Activated naive CD8-positive, alpha-beta T cell (primary cell): ENCODE results near the gene ANKRD60.

Experiments used
- H3K27ac Mint-ChIP-seq: one replicate; pipeline ENCODE4 v1.8.0; 2021; ENCODE audit warnings: mixed read lengths
- H3K27me3 Mint-ChIP-seq: one replicate; pipeline ENCODE4 v1.8.0; 2021; ENCODE audit warnings: mixed read lengths
- H3K36me3 Mint-ChIP-seq: one replicate; pipeline ENCODE4 v1.8.0; 2021; ENCODE audit warnings: mixed read lengths
- H3K4me1 Mint-ChIP-seq: one replicate; pipeline ENCODE4 v1.8.0; 2021; ENCODE audit warnings: low read depth, mixed read lengths
- H3K4me3 Mint-ChIP-seq: one replicate; pipeline ENCODE4 v1.8.0; 2021; ENCODE audit warnings: mild to moderate bottlenecking, mixed read lengths
- H3K9me3 Mint-ChIP-seq: one replicate; pipeline ENCODE4 v1.8.0; 2021; ENCODE audit warnings: low read depth, mixed read lengths

Gene ANKRD60, protein sequence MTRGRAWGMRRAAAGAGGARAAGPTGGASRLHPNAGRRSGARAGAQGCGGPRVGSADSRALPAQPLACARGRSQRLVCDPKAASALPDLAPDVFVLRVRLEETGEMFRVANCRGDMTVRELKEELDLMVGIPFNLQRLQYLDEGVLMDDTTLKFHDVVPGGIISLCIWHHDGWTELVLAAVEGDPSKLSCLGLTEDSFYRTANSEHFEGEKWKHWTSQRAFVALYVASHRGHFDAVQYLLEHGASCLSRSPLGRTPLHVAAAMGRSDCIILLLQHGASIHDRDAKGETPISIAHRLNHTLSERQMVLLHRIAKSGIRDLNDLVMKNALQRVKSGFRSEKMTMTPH

GRCh38 chr20:58228484-58229197 is at the start of gene ANKRD60:
Gene ANKRD60 (minus strand): TSS chr20:58228653. CDS start chr20:58228653, 0 bp downstream.
- Mint-ChIP-seq H3K36me3 (peaks cover 5% of the 10 kb centered on the region), H3K27ac (no peak within 1 kb of the TSS), H3K9me3 (no peaks in the 10 kb centered on the region), H3K4me3 (peak within 1 kb of the TSS; percentile 73), H3K27me3 (peaks cover 36% of the 10 kb centered on the region), H3K4me1 (peaks cover 16% of the 10 kb centered on the region)

DNA sequence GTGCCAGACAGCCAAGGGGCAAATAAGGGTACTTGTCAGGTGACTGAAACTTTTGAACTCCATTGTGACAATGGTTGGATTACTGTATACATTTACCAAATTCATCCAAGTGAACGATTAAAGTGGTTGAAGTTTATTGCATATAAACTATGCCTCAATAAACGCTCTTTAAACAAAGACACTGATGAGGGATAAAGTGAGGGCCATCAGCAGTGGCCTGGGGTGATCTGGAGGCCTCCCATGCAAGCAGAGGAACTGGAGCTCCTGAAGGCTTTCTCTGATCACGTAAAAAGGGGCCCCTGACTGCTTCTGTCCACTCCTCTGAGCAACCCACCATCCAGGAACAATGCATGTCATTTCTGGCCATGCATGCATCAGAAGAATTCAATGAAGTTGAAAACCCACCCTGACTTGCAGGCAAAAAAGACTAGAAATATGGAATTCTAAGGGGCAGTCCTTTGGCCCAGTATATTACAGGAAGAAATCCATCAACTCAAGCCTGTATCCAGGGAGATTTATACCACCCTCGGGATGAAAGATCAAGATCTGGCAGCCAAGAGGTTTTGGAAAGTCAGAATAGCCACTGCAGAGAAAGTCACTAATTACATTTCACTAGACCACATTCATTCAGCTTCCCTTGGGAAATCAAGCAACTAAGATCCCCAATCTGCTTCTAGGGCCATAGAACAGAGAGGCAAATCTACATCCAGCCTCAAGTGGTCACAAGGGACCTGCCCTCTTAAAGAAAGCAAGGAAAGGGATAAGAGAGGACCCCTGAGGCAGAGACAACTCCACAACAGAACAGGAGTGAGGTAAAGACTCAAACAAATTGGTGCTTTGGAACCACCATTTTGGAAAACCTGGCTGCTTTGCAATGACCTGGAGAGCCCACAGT is 49.4 kb upstream of the ANKRD60 start:
- no peaks in the 10 kb centered on the region for H3K9me3 Mint-ChIP-seq
- H3K4me1 Mint-ChIP-seq, result peaks cover 2% of the 10 kb centered on the region
- no peak overlapping the region for H3K4me3 Mint-ChIP-seq
- no peaks in the 10 kb centered on the region for H3K27me3 Mint-ChIP-seq
- peaks cover 3% of the 10 kb centered on the region for H3K36me3 Mint-ChIP-seq
- no peak overlapping the region for H3K27ac Mint-ChIP-seq

DNA sequence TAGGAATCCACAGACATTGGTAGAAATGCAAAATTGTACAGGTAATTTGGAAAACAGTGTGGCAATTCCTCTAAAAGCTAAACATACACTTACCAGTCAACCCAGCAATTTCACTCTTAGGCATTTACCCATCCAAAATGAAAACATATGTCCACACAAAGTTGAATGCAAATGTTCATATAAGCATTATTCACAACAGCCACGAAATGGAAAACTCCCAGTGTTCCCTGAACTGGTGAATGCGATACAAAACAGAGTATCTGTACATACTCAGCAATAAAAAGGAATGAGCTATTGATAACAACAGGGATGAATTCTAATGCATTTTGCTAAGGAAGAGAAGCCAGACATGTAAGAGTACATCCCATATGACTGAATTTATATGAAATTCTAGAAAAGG is 48.7 kb upstream of the ANKRD60 start:
- H3K27ac Mint-ChIP-seq, result no peak overlapping the region
- H3K4me3 Mint-ChIP-seq, result no peak overlapping the region
- H3K36me3 Mint-ChIP-seq, result peaks cover 3% of the 10 kb centered on the region
- no peaks in the 10 kb centered on the region for H3K9me3 Mint-ChIP-seq
- peaks cover 3% of the 10 kb centered on the region for H3K4me1 Mint-ChIP-seq
- no peaks in the 10 kb centered on the region for H3K27me3 Mint-ChIP-seq

- no peak overlapping the region for H3K27ac Mint-ChIP-seq
Measured at GRCh38 chr20:58274384-58274783, 45.9 kb upstream of the ANKRD60 start.

GRCh38 chr20:58271606-58272351 is 43.3 kb upstream of the ANKRD60 start:
- Mint-ChIP-seq H3K4me1 (peaks cover 36% of the 10 kb centered on the region), H3K27me3 (no peaks in the 10 kb centered on the region), H3K9me3 (no peaks in the 10 kb centered on the region), H3K4me3 (no peak overlapping the region), H3K27ac (no peak overlapping the region), H3K36me3 (peaks cover 3% of the 10 kb centered on the region)

More at GRCh38 chr20:58274384-58274783, 45.9 kb upstream of the ANKRD60 start:
- H3K27me3 Mint-ChIP-seq, result no peaks in the 10 kb centered on the region
- no peak overlapping the region for H3K4me3 Mint-ChIP-seq
- H3K4me1 Mint-ChIP-seq, result peaks cover 11% of the 10 kb centered on the region
- no peaks in the 10 kb centered on the region for H3K9me3 Mint-ChIP-seq
- peaks cover 3% of the 10 kb centered on the region for H3K36me3 Mint-ChIP-seq

DNA sequence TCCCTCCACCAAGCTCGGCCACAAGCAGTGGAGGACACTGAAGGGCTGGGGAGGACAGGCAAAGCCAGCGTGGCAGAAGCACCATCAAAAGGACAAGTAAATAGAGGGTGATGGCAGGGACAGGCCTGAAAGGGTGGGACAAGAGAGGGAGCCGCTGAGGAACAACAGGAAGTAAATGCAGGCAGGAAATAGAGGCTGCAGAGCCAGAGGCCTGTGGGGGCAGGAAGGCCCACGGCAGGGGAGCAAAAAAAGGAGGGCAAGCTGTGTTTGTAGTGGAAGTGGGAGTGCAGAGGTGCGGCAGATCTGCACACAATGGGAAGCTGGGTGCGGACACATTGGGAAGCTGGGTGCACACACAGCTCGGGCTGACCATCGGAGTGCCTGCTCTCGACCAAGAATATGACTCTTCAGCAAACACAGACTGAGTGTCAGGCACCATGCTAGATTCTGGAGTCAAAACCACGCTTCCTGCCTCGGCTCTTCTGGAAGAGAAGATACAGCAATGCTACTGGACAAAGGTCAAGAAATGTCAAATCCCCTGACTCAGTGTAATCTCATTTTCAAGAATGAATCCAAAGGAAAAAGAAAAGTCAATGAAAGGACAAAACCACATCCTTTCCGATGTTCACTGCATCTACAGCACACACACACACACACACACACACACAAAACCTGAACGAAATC is 40.6 kb upstream of the ANKRD60 start:
- no peaks in the 10 kb centered on the region for H3K36me3 Mint-ChIP-seq

DNA sequence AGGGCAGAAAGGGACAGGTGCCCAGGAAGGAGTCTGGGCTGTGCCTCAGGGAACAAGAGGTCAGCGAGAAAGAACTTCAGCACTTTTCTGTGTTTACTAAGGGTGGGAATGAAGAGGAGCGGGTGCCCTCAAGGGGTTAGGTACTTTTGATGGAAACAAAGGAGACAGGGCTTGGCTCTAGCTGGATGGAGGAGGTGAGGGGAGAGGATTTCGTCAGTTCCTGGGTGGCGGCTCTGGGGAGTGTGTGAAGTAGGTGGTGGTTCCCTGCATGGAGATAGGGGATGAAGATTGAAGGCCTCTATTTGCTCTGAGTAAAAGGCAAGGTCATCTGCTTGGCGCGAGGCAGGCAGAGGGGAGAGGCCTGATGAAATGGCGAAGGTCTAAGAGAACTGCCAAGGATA is 40.0 kb upstream of the ANKRD60 start:
- Mint-ChIP-seq H3K27ac (peak overlapping the region; percentile 9), H3K36me3 (no peaks in the 10 kb centered on the region), H3K9me3 (no peaks in the 10 kb centered on the region), H3K27me3 (no peaks in the 10 kb centered on the region), H3K4me1 (peaks cover 39% of the 10 kb centered on the region), H3K4me3 (no peak overlapping the region)

More for the DNA sequence above, 40.6 kb upstream of the ANKRD60 start:
- peak overlapping the region; percentile 72 for H3K27ac Mint-ChIP-seq
- peak overlapping the region; percentile 34 for H3K4me3 Mint-ChIP-seq
- no peaks in the 10 kb centered on the region for H3K27me3 Mint-ChIP-seq
- no peaks in the 10 kb centered on the region for H3K9me3 Mint-ChIP-seq
- peaks cover 39% of the 10 kb centered on the region for H3K4me1 Mint-ChIP-seq

DNA sequence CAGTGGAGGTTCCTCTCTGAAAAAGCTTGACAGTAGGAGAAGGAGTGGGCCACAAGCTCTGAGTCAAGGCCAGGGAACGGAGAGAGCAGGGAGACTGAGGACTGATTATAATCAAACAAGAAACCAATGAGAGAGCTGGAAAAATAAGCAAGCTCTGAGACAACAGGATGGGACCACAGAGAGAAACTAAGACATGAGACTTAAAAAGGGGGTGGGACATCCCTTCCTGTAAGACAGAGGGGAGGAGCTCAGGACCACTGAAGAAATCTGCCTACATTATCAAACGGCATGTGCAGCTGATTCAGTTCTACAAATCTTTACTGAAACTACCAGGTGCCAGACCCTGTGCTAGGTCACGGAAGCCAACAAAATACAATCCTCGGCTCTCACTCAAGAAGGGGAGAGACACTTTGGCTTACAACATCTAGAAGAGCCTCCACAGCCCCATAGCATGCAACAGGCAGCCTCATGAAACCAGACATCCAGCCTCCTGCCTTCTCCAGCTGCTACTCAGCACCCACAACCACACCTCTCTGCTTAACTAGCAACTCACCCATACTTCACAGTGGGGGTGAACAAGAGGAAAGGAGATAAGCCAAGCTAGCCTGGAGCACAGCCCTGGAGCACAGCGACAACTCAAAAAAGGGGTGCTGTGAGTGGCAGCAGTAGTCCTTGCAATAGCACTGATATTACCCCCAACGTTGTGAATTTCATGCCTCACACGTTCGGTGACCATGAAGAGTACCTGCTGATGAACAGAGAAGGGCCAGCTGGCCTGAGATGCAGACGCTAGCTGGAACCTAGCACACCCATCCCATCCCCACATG is 39.1 kb upstream of the ANKRD60 start:
- peaks cover 39% of the 10 kb centered on the region for H3K4me1 Mint-ChIP-seq
- no peaks in the 10 kb centered on the region for H3K9me3 Mint-ChIP-seq
- peak overlapping the region; percentile 2 for H3K27ac Mint-ChIP-seq
- H3K27me3 Mint-ChIP-seq, result no peaks in the 10 kb centered on the region
- peaks cover 2% of the 10 kb centered on the region for H3K36me3 Mint-ChIP-seq
- peak overlapping the region; percentile 11 for H3K4me3 Mint-ChIP-seq

DNA sequence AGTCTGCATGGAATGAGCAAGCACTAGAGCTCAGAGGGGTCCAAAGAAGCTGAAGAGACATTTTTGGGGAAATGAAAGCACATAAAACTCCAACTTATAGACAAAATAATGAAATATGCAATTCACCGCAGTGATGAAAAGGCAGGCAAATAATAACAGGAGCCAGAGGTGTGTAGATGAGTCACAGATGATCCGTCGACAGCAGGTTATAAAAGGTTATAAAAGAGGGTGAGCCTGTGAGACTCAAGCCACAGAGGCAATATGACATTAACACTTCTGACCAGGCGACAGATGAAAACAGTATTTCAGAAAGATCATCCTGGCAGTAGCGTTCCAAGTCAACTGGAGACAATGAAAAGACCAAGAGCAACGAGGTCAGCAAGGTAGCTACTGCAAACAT is 35.8 kb upstream of the ANKRD60 start:
- Mint-ChIP-seq H3K36me3 (peaks cover 6% of the 10 kb centered on the region), H3K4me1 (peaks cover 30% of the 10 kb centered on the region)

GRCh38 chr20:58261660-58262059 is 33.2 kb upstream of the ANKRD60 start:
- H3K9me3 Mint-ChIP-seq, result no peaks in the 10 kb centered on the region
- no peaks in the 10 kb centered on the region for H3K27me3 Mint-ChIP-seq
- no peak overlapping the region for H3K27ac Mint-ChIP-seq
- H3K4me1 Mint-ChIP-seq, result peaks cover 13% of the 10 kb centered on the region
- H3K36me3 Mint-ChIP-seq, result peaks cover 6% of the 10 kb centered on the region
- no peak overlapping the region for H3K4me3 Mint-ChIP-seq

More for the DNA sequence above, 35.8 kb upstream of the ANKRD60 start:
- Mint-ChIP-seq H3K27me3 (no peaks in the 10 kb centered on the region), H3K27ac (no peak overlapping the region), H3K9me3 (no peaks in the 10 kb centered on the region), H3K4me3 (no peak overlapping the region)

DNA sequence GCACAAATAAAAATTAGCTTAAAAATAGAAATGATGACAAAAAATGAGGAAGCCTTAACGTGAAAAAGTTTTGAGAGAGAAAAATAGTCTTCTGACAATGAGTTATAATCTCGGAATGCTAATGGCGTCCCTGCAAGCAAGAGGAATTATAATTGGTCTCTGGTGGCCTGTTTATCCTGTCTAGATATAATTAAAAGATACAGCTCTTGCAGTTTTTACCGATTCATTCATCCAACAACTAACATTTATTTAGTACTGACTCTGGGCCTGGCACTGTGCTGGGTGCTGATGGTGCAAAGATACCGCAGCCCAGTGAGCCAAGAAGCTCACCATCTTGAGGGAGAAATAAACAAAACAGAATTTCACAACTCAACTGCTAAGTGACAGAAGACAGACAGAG is 31.6 kb upstream of the ANKRD60 start:
- H3K4me3 Mint-ChIP-seq, result no peak overlapping the region
- peaks cover 6% of the 10 kb centered on the region for H3K36me3 Mint-ChIP-seq
- H3K27me3 Mint-ChIP-seq, result no peaks in the 10 kb centered on the region
- peaks cover 12% of the 10 kb centered on the region for H3K4me1 Mint-ChIP-seq
- H3K9me3 Mint-ChIP-seq, result no peaks in the 10 kb centered on the region
- no peak overlapping the region for H3K27ac Mint-ChIP-seq

- Mint-ChIP-seq H3K27me3 (no peaks in the 10 kb centered on the region), H3K36me3 (peaks cover 3% of the 10 kb centered on the region), H3K27ac (peak overlapping the region; percentile 41), H3K4me3 (peak overlapping the region; percentile 21), H3K4me1 (peaks cover 18% of the 10 kb centered on the region), H3K9me3 (no peaks in the 10 kb centered on the region)
Measured at GRCh38 chr20:58256842-58257241, 28.4 kb upstream of the ANKRD60 start.

GRCh38 chr20:58256307-58256706 is 27.9 kb upstream of the ANKRD60 start:
- no peak overlapping the region for H3K4me3 Mint-ChIP-seq
- no peaks in the 10 kb centered on the region for H3K9me3 Mint-ChIP-seq
- H3K27me3 Mint-ChIP-seq, result no peaks in the 10 kb centered on the region
- H3K27ac Mint-ChIP-seq, result no peak overlapping the region
- H3K36me3 Mint-ChIP-seq, result peaks cover 3% of the 10 kb centered on the region
- peaks cover 23% of the 10 kb centered on the region for H3K4me1 Mint-ChIP-seq
